ENCODE results near the gene CSF2RB. TPM values are rescaled to one million over a fixed set of nuclear protein-coding genes. Genes with fewer than 3 reads are reported as not detected.

The CSF2RB gene
- total and polyA plus RNA-seq, 2 donors (not counting 3 experiments of a cell fraction or from before 2014, with no cell fraction given): 20.6 to 68.2 TPM

GRCh38 chr22:36964106-36964505 is 50.7 kb downstream of the CSF2RB start:
- dilution Hi-C loops (cut with MboI; ENCODE audit: extremely low pct_ligation_motif_present, low sequenced_read_pairs) (no loop called here), intact Hi-C loops (cut with micrococcal nuclease) (no loop called here)
- no peak overlapping the region for H3K9ac ChIP-seq (replicated peaks; ENCODE audit: extremely low read depth, insufficient read depth, low read length)
- H3K27ac ChIP-seq (ENCODE audit: insufficient read depth, low read depth, low read length): no peak overlapping the region
- FAIRE-seq: no peak
- H3K79me2 ChIP-seq (ENCODE audit: control insufficient read depth, insufficient read depth, low read length): no peaks in the 10 kb centered on the region
- no peak overlapping the region for H2AFZ ChIP-seq (ENCODE audit: low read depth, low read length)
- no peak overlapping the region for H3K4me3 ChIP-seq (replicated peaks in 1 of 3; ENCODE audit: insufficient read depth in 1 of 3, low read depth in 1 of 3, low read length in 3 of 3)
- DNase-seq (ENCODE audit: low read depth, low spot score): no peak
- ChIA-PET POLR2A (no interaction called here), CTCF (interaction anchor here (0.9 to 3.1 kb wide), 5 partner anchors 12 to 182 kb away, joined by 3 to 14 read pairs (median 4); no protein-coding TSS in a partner anchor)
- TF ChIP-seq FOS (IDR thresholded peaks at IDR 0.05; ENCODE audit: borderline replicate concordance, insufficient read depth, low read length) (no peak), POLR2AphosphoS5 (IDR thresholded peaks at IDR 0.05; ENCODE audit: insufficient read depth, low read depth, low read length) (no peak)
- no peaks in the 10 kb centered on the region for H3K36me3 ChIP-seq (ENCODE audit: control insufficient read depth in 2 of 2, extremely low read depth in 1 of 2, insufficient read depth in 2 of 2, low read length in 2 of 2)
- H4K20me1 ChIP-seq (replicated peaks; ENCODE audit: control insufficient read depth, extremely low read depth, insufficient read depth, low read length): no peaks in the 10 kb centered on the region
- H3K9me3 ChIP-seq (replicated peaks; ENCODE audit: control insufficient read depth, insufficient read depth, low read length): no peaks in the 10 kb centered on the region
- no peaks in the 10 kb centered on the region for H3K9me1 ChIP-seq (replicated peaks; ENCODE audit: control insufficient read depth, extremely low read depth, insufficient read depth, low read length)
- BruUV-seq (replicated peaks): no TSS peak
- no peak overlapping the region for H3K4me2 ChIP-seq (ENCODE audit: insufficient read depth, low read length)
- H3K27me3 ChIP-seq (ENCODE audit: control insufficient read depth in 2 of 2, insufficient read depth in 2 of 2, low read length in 2 of 2): peaks cover 16 to 17% of the 10 kb centered on the region in 2 experiments
- no peaks in the 10 kb centered on the region for H3K4me1 ChIP-seq (ENCODE audit: control insufficient read depth, extremely low read depth, insufficient read depth, low read length)

GRCh38 chr22:36965696-36966095 is 52.3 kb downstream of the CSF2RB start:
- Histone ChIP-seq H3K9me3 (replicated peaks; ENCODE audit: control insufficient read depth, insufficient read depth, low read length) (no peaks in the 10 kb centered on the region), H3K4me2 (ENCODE audit: insufficient read depth, low read length) (no peak overlapping the region), H3K79me2 (ENCODE audit: control insufficient read depth, insufficient read depth, low read length) (no peaks in the 10 kb centered on the region), H3K9ac (replicated peaks; ENCODE audit: extremely low read depth, insufficient read depth, low read length) (no peak overlapping the region), H2AFZ (ENCODE audit: low read depth, low read length) (no peak overlapping the region), H3K4me1 (ENCODE audit: control insufficient read depth, extremely low read depth, insufficient read depth, low read length) (no peaks in the 10 kb centered on the region), H3K36me3 (ENCODE audit: control insufficient read depth in 2 of 2, extremely low read depth in 1 of 2, insufficient read depth in 2 of 2, low read length in 2 of 2) (no peaks in the 10 kb centered on the region), H3K4me3 (replicated peaks in 1 of 3; ENCODE audit: insufficient read depth in 1 of 3, low read depth in 1 of 3, low read length in 3 of 3) (no peak overlapping the region), H3K27me3 (ENCODE audit: control insufficient read depth in 2 of 2, insufficient read depth in 2 of 2, low read length in 2 of 2) (peaks cover 11 to 13% of the 10 kb centered on the region in 2 experiments), H3K9me1 (replicated peaks; ENCODE audit: control insufficient read depth, extremely low read depth, insufficient read depth, low read length) (no peaks in the 10 kb centered on the region), H3K27ac (ENCODE audit: insufficient read depth, low read depth, low read length) (no peak overlapping the region), H4K20me1 (replicated peaks; ENCODE audit: control insufficient read depth, extremely low read depth, insufficient read depth, low read length) (no peaks in the 10 kb centered on the region)
- intact Hi-C loops (cut with micrococcal nuclease) (no loop called here), dilution Hi-C loops (cut with MboI; ENCODE audit: extremely low pct_ligation_motif_present, low sequenced_read_pairs) (no loop called here)
- ChIA-PET POLR2A (no interaction called here), CTCF (interaction anchor here (1.2 to 3.1 kb wide), 3 partner anchors 12 to 110 kb away, joined by 3 to 14 read pairs (median 4); no protein-coding TSS in a partner anchor)
- no TSS peak for BruUV-seq (replicated peaks)
- FAIRE-seq (no peak), DNase-seq (ENCODE audit: low read depth, low spot score) (no peak)
- no peak for TF ChIP-seq MYC (IDR thresholded peaks at IDR 0.05; ENCODE audit: low read depth, low read length)
- TF ChIP-seq MAX (IDR thresholded peaks at IDR 0.05; ENCODE audit: insufficient read depth, insufficient read length): no peak
- no peak for TF ChIP-seq POLR2A (IDR thresholded peaks at IDR 0.05; ENCODE audit: low read depth, low read length)
- TF ChIP-seq POLR2AphosphoS5 (IDR thresholded peaks at IDR 0.05; ENCODE audit: insufficient read depth, low read depth, low read length): no peak
- no peak for TF ChIP-seq FOS (IDR thresholded peaks at IDR 0.05; ENCODE audit: borderline replicate concordance, insufficient read depth, low read length)
